ENCODE data around the gene OSBPL3.

Gene OSBPL3

DNA sequence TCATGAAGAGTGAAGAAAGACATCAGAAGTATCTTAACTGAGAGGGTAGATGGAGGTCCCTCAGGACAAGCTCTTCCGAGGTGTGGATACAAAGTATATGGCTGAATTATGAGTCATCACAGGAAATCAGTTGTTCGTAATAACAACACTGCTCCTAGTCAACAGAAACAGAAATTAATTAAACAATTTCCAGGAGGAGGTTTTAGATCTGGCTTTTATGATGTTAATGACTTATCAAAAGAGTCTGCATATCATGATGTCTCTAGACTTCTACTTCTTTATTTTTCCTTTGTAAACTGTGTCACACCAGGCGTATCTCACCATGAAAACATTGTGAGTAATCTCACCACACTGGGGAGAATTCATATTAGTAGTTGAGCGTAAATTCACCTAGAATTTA lies 31.2 kb downstream of the OSBPL3 start:
- H3K4me3 Mint-ChIP-seq: peak overlapping the region; percentile 36
- DNase-seq (ENCODE audit: low spot score in 2 of 2): no peak
- peaks cover 64% of the 10 kb centered on the region for H3K4me1 Mint-ChIP-seq
- ATAC-seq: peak; percentile 92
- no peaks in the 10 kb centered on the region for H3K36me3 Mint-ChIP-seq
- peak overlapping the region; percentile 65 for H3K27ac Mint-ChIP-seq
- H3K9me3 Mint-ChIP-seq: no peaks in the 10 kb centered on the region

DNA sequence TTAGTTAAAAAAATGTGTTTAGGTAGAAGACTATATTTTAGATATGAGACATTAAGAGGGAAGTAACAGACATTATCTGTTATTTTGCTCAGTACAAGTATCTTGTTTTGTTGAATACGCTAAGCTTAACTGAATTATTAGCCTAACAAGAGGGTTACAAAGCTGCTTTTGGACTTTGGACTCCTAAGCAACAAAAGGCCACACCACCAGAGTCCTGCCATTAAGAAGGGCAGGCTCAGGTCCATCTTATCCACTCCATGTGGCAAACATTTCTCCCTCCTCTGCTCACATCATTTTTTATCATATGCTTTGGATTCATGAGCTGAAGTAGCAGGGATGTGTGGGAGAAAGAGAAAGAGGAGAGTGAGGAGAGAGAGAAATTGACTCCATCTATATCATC lies 33.5 kb downstream of the OSBPL3 start:
- no peaks in the 10 kb centered on the region for H3K36me3 Mint-ChIP-seq
- DNase-seq (ENCODE audit: low spot score in 2 of 2) (no peak), ATAC-seq (no peak)
- no peak overlapping the region for H3K27ac Mint-ChIP-seq
- H3K4me1 Mint-ChIP-seq: peaks cover 66% of the 10 kb centered on the region
- H3K4me3 Mint-ChIP-seq: no peak overlapping the region
- no peaks in the 10 kb centered on the region for H3K9me3 Mint-ChIP-seq

DNA sequence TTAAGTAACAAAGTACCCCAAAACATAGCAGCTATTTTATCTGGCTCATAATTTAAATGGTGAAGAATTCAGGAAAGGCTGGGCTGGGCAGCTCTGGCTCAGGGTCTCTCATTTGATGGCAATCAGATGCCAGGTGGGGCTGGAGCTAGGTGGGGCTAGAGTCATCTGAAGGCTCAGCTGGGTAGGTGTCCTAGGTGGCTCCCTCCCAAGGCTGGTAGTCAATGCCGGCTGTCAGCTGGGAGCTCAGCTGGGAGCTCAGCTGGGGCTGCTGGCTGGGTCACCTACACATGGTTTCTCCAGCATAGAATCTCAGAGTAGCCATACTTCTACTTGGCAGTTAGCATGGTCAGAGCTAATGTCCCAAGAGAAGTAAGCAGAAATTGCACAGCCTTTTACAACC lies 34.1 kb downstream of the OSBPL3 start:
- no peak for ATAC-seq
- Mint-ChIP-seq H3K36me3 (no peaks in the 10 kb centered on the region), H3K9me3 (no peaks in the 10 kb centered on the region), H3K4me1 (peaks cover 69% of the 10 kb centered on the region), H3K27ac (no peak overlapping the region), H3K4me3 (no peak overlapping the region)
- DNase-seq (ENCODE audit: low spot score in 2 of 2): no peak

DNA sequence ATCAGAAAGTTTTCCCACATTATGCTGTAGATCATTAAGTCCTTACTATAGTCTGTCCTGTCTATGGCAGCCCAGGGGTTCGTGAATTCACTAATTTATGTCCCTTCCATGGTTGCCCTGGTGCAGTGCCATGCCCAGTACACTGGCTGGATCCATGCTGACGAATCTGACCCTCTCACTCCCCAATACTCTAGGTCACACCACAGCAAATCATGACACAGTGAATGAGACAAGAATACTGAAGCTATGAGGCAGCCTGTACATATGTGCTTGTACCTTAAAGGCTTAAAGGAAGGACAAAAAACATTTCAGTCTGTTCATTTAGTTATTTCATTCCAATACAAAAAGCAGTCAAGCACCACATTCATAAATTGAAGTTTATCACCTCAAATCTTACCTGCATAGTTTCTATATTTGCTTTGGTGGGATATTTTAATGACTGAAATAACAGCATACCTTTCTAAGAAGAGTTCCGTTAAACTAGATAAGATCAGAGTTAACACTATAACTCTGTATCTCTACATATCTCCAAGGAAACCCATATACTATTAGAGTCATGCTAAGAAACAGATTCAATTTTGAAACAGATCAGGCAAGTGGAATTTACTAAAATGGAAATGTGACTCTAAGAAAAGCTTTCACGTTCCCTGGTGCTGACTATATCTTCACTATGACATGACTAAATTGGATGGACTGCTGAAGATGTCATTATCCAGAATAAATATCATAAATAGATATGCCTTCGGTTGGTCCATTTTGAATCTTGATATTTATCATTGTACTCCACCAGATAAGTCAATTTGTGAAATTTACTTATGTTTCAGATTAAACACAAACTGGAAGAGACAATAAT lies 36.7 kb downstream of the OSBPL3 start:
- peaks cover 70% of the 10 kb centered on the region for H3K4me1 Mint-ChIP-seq
- no peak overlapping the region for H3K27ac Mint-ChIP-seq
- no peak for ATAC-seq
- no peaks in the 10 kb centered on the region for H3K9me3 Mint-ChIP-seq
- no peak overlapping the region for H3K4me3 Mint-ChIP-seq
- DNase-seq (ENCODE audit: low spot score in 2 of 2): no peak
- H3K36me3 Mint-ChIP-seq: no peaks in the 10 kb centered on the region

DNA sequence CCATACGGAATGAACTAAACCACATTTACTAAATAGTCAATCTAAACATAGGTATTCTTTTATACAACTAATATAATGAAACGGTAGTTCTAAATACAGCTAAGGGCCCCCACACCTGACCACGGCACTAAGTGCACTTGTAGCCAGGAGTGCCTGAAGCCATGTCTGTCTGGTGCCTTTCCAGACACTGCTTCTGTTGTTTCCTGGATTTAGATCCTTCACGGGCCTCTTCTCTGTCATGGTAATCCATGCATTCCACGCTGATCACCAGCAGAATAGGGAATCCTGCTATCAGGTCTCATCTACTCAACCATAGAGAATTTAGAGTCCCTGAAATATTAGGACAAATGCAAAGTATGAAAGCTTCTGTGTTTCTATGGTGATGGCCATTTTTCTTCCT lies 37.8 kb downstream of the OSBPL3 start:
- no peak overlapping the region for H3K27ac Mint-ChIP-seq
- DNase-seq (ENCODE audit: low spot score in 2 of 2) (no peak), ATAC-seq (no peak)
- H3K9me3 Mint-ChIP-seq: no peaks in the 10 kb centered on the region
- H3K36me3 Mint-ChIP-seq: no peaks in the 10 kb centered on the region
- no peak overlapping the region for H3K4me3 Mint-ChIP-seq
- peaks cover 65% of the 10 kb centered on the region for H3K4me1 Mint-ChIP-seq

DNA sequence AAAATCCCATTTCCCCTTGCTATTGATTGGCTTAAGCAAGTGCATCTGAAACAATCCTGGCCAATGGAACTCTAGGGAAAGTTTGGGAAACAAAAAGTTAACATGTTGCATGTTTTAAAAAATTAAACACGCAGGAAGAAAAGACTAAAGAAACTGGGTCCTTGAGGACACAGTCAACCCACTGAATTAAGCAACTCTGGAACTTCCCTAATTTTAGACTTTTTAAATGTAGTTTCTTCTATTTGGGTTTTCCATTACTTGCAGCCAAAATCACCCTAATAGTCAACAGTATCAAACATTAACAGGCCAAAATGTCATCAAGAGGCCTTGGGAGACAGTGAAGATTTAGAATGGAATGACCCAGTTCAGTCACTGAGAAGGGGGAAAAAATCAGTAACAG lies 40.6 kb downstream of the OSBPL3 start:
- Mint-ChIP-seq H3K9me3 (peaks cover 3% of the 10 kb centered on the region), H3K4me3 (no peak overlapping the region), H3K27ac (no peak overlapping the region), H3K4me1 (peaks cover 63% of the 10 kb centered on the region), H3K36me3 (no peaks in the 10 kb centered on the region)
- ATAC-seq (no peak), DNase-seq (ENCODE audit: low spot score in 2 of 2) (no peak)

GRCh38 chr7:24936121-24936824 lies 43.7 kb downstream of the OSBPL3 start:
- Mint-ChIP-seq H3K36me3 (peaks cover 1% of the 10 kb centered on the region), H3K9me3 (peaks cover 3% of the 10 kb centered on the region), H3K4me3 (peak overlapping the region; percentile 19), H3K4me1 (peaks cover 68% of the 10 kb centered on the region), H3K27ac (peak overlapping the region; percentile 8)
- ATAC-seq: peak; percentile 44
- DNase-seq (ENCODE audit: low spot score in 2 of 2): no peak

DNA sequence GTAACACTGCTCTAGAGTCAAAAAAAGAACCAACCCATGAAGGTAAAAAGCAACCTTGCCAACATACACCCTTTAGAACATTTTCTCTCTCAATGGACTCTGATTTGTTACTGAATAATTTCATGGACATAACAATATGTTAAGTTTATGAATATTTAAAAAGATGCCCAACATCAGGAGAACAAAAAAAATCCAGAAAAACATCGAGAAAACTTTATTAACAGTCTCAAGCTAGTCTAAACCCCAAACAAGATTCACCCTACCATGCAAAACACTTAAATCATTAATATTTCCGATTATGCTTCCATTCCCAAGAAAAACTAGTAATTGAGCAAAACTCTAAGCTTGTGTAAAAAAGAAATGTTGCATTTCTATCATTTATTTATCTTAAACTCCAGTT lies 46.7 kb downstream of the OSBPL3 start:
- DNase-seq (ENCODE audit: low spot score in 2 of 2) (no peak), ATAC-seq (no peak)
- Mint-ChIP-seq H3K4me1 (peaks cover 65% of the 10 kb centered on the region), H3K27ac (no peak overlapping the region), H3K4me3 (no peak overlapping the region), H3K9me3 (peaks cover 3% of the 10 kb centered on the region), H3K36me3 (peaks cover 8% of the 10 kb centered on the region)

- ATAC-seq (no peak), DNase-seq (ENCODE audit: low spot score in 2 of 2) (no peak)
- Mint-ChIP-seq H3K4me1 (peaks cover 69% of the 10 kb centered on the region), H3K27ac (peak overlapping the region; percentile 27), H3K9me3 (peaks cover 3% of the 10 kb centered on the region), H3K36me3 (peaks cover 8% of the 10 kb centered on the region), H3K4me3 (no peak overlapping the region)
Observed at GRCh38 chr7:24932815-24933214, 47.2 kb downstream of the OSBPL3 start.

DNA sequence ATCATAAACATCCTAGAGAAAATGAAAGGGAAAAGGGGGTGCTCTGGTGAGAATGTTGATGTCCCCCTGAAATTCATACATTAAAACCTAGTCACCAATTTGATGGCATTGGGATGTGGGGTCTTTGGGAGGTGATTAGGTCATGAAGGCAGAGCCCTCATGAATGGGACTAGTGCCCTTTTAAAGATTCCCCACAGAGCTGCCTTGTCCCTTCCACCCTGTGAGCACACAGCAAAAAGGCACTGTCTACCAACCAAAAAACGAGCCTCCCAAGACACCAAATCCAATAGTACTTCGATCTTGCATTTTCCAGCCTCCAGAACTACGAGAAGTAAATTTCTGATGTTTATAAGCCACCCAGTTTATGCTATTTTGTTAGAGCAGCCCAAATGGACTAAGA lies 47.6 kb downstream of the OSBPL3 start:
- DNase-seq (ENCODE audit: low spot score in 2 of 2) (no peak), ATAC-seq (no peak)
- H3K9me3 Mint-ChIP-seq: peaks cover 3% of the 10 kb centered on the region
- H3K27ac Mint-ChIP-seq: peak overlapping the region; percentile 27
- H3K36me3 Mint-ChIP-seq: peaks cover 8% of the 10 kb centered on the region
- H3K4me1 Mint-ChIP-seq: peaks cover 74% of the 10 kb centered on the region
- no peak overlapping the region for H3K4me3 Mint-ChIP-seq

DNA sequence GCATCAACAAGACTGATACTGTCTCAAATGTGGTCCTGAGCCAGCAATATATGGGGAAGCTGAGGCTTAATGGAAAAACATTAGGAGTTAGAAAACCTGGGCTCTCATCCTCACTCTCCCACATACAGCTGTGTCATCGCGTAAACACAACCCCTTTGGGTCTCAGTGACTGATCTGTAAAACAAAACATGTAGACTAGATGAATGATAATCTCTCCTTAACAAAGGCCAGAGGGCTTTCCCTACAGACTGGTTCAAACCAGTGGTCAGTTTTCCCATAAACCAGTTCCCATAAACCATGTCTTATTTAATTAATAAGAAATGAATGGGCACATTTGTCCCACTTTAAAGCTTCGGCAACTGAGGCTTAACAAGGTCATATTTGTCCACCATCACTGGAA lies 48.1 kb downstream of the OSBPL3 start:
- Mint-ChIP-seq H3K4me3 (no peak overlapping the region), H3K36me3 (peaks cover 8% of the 10 kb centered on the region)

DNA sequence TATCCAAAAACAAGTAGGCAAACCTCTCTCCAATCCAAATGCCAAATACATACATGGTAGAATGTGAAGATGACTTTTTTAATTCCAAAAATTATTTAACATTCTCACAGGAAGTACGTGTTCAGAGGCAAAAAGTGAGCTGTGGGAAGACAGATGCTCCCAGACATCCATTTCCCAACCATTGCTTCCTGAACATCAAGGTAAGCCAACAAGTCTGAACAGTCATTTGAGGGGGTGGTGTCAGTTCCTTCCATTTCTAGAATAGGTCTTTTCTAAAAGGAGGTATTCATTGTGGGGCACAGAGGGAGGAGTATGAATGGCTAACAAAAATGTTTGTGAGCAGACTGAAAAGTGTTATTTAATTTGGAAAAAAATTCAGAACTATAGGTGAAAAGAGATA lies 49.1 kb downstream of the OSBPL3 start:
- Mint-ChIP-seq H3K4me3 (no peak overlapping the region), H3K27ac (peak overlapping the region; percentile 90), H3K36me3 (peaks cover 8% of the 10 kb centered on the region), H3K4me1 (peaks cover 74% of the 10 kb centered on the region), H3K9me3 (no peaks in the 10 kb centered on the region)
- DNase-seq (ENCODE audit: low spot score in 2 of 2) (no peak), ATAC-seq (no peak)

More for the DNA sequence above, 48.1 kb downstream of the OSBPL3 start:
- ATAC-seq (no peak), DNase-seq (ENCODE audit: low spot score in 2 of 2) (no peak)
- Mint-ChIP-seq H3K4me1 (peaks cover 74% of the 10 kb centered on the region), H3K27ac (peak overlapping the region; percentile 27), H3K9me3 (peaks cover 3% of the 10 kb centered on the region)

GRCh38 chr7:24926623-24927524 lies 53.1 kb downstream of the OSBPL3 start:
- H3K4me1 Mint-ChIP-seq: peaks cover 73% of the 10 kb centered on the region
- no peaks in the 10 kb centered on the region for H3K9me3 Mint-ChIP-seq
- no peak for DNase-seq (ENCODE audit: low spot score in 2 of 2)
- ATAC-seq: no peak
- H3K27ac Mint-ChIP-seq: peak overlapping the region; percentile 98
- H3K4me3 Mint-ChIP-seq: no peak overlapping the region
- H3K36me3 Mint-ChIP-seq: peaks cover 24% of the 10 kb centered on the region

DNA sequence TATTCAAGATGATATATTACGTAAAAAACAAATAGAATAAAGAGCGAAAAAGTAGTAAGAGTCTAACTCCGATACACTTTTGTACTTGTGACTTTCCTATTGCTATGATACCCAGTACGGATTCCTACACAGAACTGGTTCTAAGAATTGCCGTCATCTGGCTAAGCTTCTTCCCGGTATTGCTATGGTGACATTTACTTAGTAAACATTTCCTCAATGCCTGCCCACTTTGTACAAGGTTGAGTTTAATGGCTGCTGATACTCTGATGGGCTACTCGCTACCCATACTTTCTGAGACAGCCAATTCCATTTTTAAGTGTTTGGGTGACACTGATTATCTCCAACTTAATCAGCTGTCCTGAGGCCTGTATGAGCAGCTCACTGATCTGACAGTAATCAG lies 55.6 kb downstream of the OSBPL3 start:
- peak overlapping the region; percentile 98 for H3K27ac Mint-ChIP-seq

GRCh38 chr7:24923172-24923865 lies 56.7 kb downstream of the OSBPL3 start:
- peaks cover 83% of the 10 kb centered on the region for H3K4me1 Mint-ChIP-seq
- no peak for ATAC-seq
- no peak for DNase-seq (ENCODE audit: low spot score in 2 of 2)
- peak overlapping the region; percentile 98 for H3K27ac Mint-ChIP-seq
- H3K4me3 Mint-ChIP-seq: peak overlapping the region; percentile 71
- peaks cover 24% of the 10 kb centered on the region for H3K36me3 Mint-ChIP-seq
- no peaks in the 10 kb centered on the region for H3K9me3 Mint-ChIP-seq

More for the DNA sequence above, 55.6 kb downstream of the OSBPL3 start:
- peaks cover 80% of the 10 kb centered on the region for H3K4me1 Mint-ChIP-seq
- no peaks in the 10 kb centered on the region for H3K9me3 Mint-ChIP-seq
- peak; percentile 83 for ATAC-seq
- H3K4me3 Mint-ChIP-seq: peak overlapping the region; percentile 71
- DNase-seq (ENCODE audit: low spot score in 2 of 2): no peak
- H3K36me3 Mint-ChIP-seq: peaks cover 24% of the 10 kb centered on the region

All from stimulated activated effector memory CD8-positive, alpha-beta T cell treated with anti-CD3 and anti-CD28 coated beads, Interleukin-12 subunit alpha, Interleukin-12 subunit beta, amount 100 ng/mL, for 72 hours (primary cell).